ENCODE results near the gene POLD3. TPM values are rescaled to one million over a fixed set of nuclear protein-coding genes. Genes with fewer than 3 reads are reported as not detected.

The POLD3 gene
- total RNA-seq, 2 experiments from 2014 or later: 4.6 to 5.2 TPM

GRCh38 chr11:74626130-74626529 is 33.7 kb downstream of the POLD3 start:
- Histone ChIP-seq H3K36me3 (ENCODE audit: insufficient read depth, low read length) (peaks cover 37% of the 10 kb centered on the region), H3K4me1 (ENCODE audit: insufficient read depth, low read length) (no peaks in the 10 kb centered on the region), H3K27me3 (ENCODE audit: control insufficient read depth in 1 of 2, insufficient read depth in 2 of 2, low read length in 2 of 2) (no peaks in the 10 kb centered on the region), H3K27ac (ENCODE audit: low read depth in 1 of 2, low read length in 2 of 2) (no peak overlapping the region), H3K4me3 (ENCODE audit: low read length) (no peak overlapping the region), H3K9me3 (ENCODE audit: control insufficient read depth in 1 of 2, insufficient read depth in 1 of 2, low read length in 2 of 2) (no peaks in the 10 kb centered on the region)
- intact Hi-C loops (cut with DNase I, micrococcal nuclease): no loop called here
- Mint-ChIP-seq H3K27me3 (no peaks in the 10 kb centered on the region), H3K4me3 (no peak overlapping the region), H3K36me3 (ENCODE audit: low read depth) (peaks cover 74% of the 10 kb centered on the region), H3K4me1 (ENCODE audit: low read depth) (no peaks in the 10 kb centered on the region), H3K27ac (no peak overlapping the region), H3K9me3 (no peaks in the 10 kb centered on the region)
- no peak for TF ChIP-seq CTCF (IDR thresholded peaks at IDR 0.05)
- POLR2A ChIA-PET: interaction anchor here (0.7 kb wide), 1 partner anchor 33 kb away, joined by 4 read pairs; no protein-coding TSS in a partner anchor
- DNase-seq: no peak
- ATAC-seq (ENCODE audit: poor library complexity): no peak
- CTCF ChIA-PET: no interaction called here

- H3K4me1 Mint-ChIP-seq (ENCODE audit: low read depth): no peaks in the 10 kb centered on the region
- Histone ChIP-seq H3K27me3 (ENCODE audit: control insufficient read depth in 1 of 2, insufficient read depth in 2 of 2, low read length in 2 of 2) (no peaks in the 10 kb centered on the region), H3K4me1 (ENCODE audit: insufficient read depth, low read length) (no peaks in the 10 kb centered on the region), H3K9me3 (ENCODE audit: control insufficient read depth in 1 of 2, insufficient read depth in 1 of 2, low read length in 2 of 2) (no peaks in the 10 kb centered on the region), H3K4me3 (ENCODE audit: low read length) (no peak overlapping the region), H3K36me3 (ENCODE audit: insufficient read depth, low read length) (peaks cover 37% of the 10 kb centered on the region), H3K27ac (ENCODE audit: low read depth in 1 of 2, low read length in 2 of 2) (no peak overlapping the region)
- intact Hi-C loops (cut with DNase I, micrococcal nuclease): no loop called here
- CTCF ChIA-PET: no interaction called here
- DNase-seq: no peak
- TF ChIP-seq CTCF (IDR thresholded peaks at IDR 0.05): no peak
- H3K9me3 Mint-ChIP-seq: no peaks in the 10 kb centered on the region
- H3K27me3 Mint-ChIP-seq: no peaks in the 10 kb centered on the region
- no peak for ATAC-seq (ENCODE audit: poor library complexity)
- no peak overlapping the region for H3K27ac Mint-ChIP-seq
- H3K4me3 Mint-ChIP-seq: no peak overlapping the region
- POLR2A ChIA-PET: no interaction called here
- peaks cover 72% of the 10 kb centered on the region for H3K36me3 Mint-ChIP-seq (ENCODE audit: low read depth)
Observed at GRCh38 chr11:74626604-74627003, 34.2 kb downstream of the POLD3 start.

- Histone ChIP-seq H3K9me3 (ENCODE audit: control insufficient read depth in 1 of 2, insufficient read depth in 1 of 2, low read length in 2 of 2) (no peaks in the 10 kb centered on the region), H3K4me3 (ENCODE audit: low read length) (no peak overlapping the region), H3K36me3 (ENCODE audit: insufficient read depth, low read length) (peaks cover 35% of the 10 kb centered on the region), H3K4me1 (ENCODE audit: insufficient read depth, low read length) (no peaks in the 10 kb centered on the region), H3K27me3 (ENCODE audit: control insufficient read depth in 1 of 2, insufficient read depth in 2 of 2, low read length in 2 of 2) (no peaks in the 10 kb centered on the region), H3K27ac (ENCODE audit: low read depth in 1 of 2, low read length in 2 of 2) (no peak overlapping the region)
- Mint-ChIP-seq H3K9me3 (no peaks in the 10 kb centered on the region), H3K4me3 (no peak overlapping the region), H3K4me1 (ENCODE audit: low read depth) (no peaks in the 10 kb centered on the region), H3K36me3 (ENCODE audit: low read depth) (peaks cover 74% of the 10 kb centered on the region), H3K27ac (no peak overlapping the region), H3K27me3 (no peaks in the 10 kb centered on the region)
- DNase-seq (no peak), ATAC-seq (ENCODE audit: poor library complexity) (no peak)
- no peak for TF ChIP-seq CTCF (IDR thresholded peaks at IDR 0.05)
- CTCF ChIA-PET: no interaction called here
- POLR2A ChIA-PET: no interaction called here
- intact Hi-C loops (cut with DNase I, micrococcal nuclease): no loop called here
Observed at GRCh38 chr11:74627381-74627780, 35.0 kb downstream of the POLD3 start.
